ENCODE data around the gene LRRK1. TPM values are rescaled to one million over a fixed set of nuclear protein-coding genes. Genes with fewer than 3 reads are reported as not detected.
A peak's percentile ranks its signal among the peaks of the same experiment; 100 is the strongest.

The LRRK1 gene, protein sequence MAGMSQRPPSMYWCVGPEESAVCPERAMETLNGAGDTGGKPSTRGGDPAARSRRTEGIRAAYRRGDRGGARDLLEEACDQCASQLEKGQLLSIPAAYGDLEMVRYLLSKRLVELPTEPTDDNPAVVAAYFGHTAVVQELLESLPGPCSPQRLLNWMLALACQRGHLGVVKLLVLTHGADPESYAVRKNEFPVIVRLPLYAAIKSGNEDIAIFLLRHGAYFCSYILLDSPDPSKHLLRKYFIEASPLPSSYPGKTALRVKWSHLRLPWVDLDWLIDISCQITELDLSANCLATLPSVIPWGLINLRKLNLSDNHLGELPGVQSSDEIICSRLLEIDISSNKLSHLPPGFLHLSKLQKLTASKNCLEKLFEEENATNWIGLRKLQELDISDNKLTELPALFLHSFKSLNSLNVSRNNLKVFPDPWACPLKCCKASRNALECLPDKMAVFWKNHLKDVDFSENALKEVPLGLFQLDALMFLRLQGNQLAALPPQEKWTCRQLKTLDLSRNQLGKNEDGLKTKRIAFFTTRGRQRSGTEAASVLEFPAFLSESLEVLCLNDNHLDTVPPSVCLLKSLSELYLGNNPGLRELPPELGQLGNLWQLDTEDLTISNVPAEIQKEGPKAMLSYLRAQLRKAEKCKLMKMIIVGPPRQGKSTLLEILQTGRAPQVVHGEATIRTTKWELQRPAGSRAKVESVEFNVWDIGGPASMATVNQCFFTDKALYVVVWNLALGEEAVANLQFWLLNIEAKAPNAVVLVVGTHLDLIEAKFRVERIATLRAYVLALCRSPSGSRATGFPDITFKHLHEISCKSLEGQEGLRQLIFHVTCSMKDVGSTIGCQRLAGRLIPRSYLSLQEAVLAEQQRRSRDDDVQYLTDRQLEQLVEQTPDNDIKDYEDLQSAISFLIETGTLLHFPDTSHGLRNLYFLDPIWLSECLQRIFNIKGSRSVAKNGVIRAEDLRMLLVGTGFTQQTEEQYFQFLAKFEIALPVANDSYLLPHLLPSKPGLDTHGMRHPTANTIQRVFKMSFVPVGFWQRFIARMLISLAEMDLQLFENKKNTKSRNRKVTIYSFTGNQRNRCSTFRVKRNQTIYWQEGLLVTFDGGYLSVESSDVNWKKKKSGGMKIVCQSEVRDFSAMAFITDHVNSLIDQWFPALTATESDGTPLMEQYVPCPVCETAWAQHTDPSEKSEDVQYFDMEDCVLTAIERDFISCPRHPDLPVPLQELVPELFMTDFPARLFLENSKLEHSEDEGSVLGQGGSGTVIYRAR (N-terminal part only)
- total RNA-seq (2014; rRNA removed; shearing (Covaris generic)) (2.6 and 4.4 TPM in 2 replicates), polyA plus RNA-seq (2016; fragmentation: Nextera tagmentation; extraction: Ambion mirVana) (4.1 and 4.5 TPM in 2 replicates)
- long read RNA-seq, partial matches to known transcripts = 0 of 1 reads
- long read RNA-seq, other reads (novel, unspliced or antisense) = 1 of 1 reads

DNA sequence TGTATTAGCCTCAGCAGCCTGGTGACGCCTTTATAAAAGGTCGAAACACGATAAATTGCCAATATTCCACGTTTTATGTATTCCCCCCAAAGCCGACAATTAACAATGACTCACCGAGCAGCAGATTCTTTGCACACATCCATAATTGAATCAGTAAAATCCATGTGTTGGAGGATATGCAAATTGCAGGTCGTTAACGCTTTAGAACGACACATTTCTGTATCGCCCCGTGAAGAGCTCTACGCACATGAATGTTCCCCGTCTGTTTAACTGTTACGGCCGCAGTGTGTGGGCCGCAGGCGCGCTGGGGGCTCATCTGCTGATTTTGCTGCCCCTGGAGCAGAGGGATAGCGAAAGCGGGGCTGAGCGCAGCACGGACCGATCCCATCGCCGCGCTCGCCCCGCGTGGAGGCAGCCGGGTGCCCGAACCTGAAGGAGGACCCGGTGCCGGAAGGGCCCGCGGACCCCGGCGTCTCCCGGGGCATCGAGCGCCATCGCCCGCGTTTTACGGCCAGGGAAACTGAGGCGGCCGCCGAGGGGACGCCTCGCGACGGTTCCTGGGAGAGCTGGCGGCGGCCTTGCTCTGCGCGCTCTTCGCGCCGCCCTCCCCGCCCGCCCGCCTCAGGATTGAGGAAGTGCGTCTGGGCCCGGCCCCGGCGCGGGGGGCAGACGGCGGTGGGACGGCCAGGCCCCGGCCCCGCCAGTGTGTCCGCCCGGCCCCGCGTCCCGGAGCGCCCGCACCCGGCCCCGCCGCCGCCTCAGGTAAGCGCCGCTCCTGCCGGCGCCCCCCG, at the start of gene LRRK1:
LRRK1 (plus strand) TSS at position 668 of the 791 bp plus-strand sequence. CDS start 5,276 bp downstream, outside the sequence.
- DNase-seq (ENCODE audit: low spot score) = peak; percentile 59
- Mint-ChIP-seq H3K36me3 (ENCODE audit: low read depth) (no peaks in the 10 kb centered on the region), H3K27ac (no peak within 1 kb of the TSS), H3K4me1 (peaks cover 13% of the 10 kb centered on the region), H3K9me3 (peaks cover 2% of the 10 kb centered on the region; the same call in 2 of the 3 replicates), H3K27me3 (ENCODE audit: insufficient read depth, low read depth, poor library complexity) (peaks cover 50% of the 10 kb centered on the region), H3K4me3 (peak within 1 kb of the TSS; percentile 81)
- no peaks in the 10 kb centered on the region for H3F3A ChIP-seq (replicated peaks; ENCODE audit: low read depth)
- H3K27ac ChIP-seq (ENCODE audit: low read depth) = no peak within 1 kb of the TSS
- no peaks in the 10 kb centered on the region for H3K4me1 ChIP-seq (ENCODE audit: insufficient read depth)
- H3K79me2 ChIP-seq (replicated peaks; ENCODE audit: insufficient read depth) = no peaks in the 10 kb centered on the region
- peak within 1 kb of the TSS; percentile 74 for H3K4me3 ChIP-seq
- H3K9me2 ChIP-seq (ENCODE audit: insufficient read depth) = no peaks in the 10 kb centered on the region
- peak within 1 kb of the TSS; percentile 88 for H3K4me2 ChIP-seq
- peak; percentile 50 for ATAC-seq
- no peaks in the 10 kb centered on the region for H3K36me3 ChIP-seq (ENCODE audit: insufficient read depth)
- H3K27me3 ChIP-seq (ENCODE audit: insufficient read depth) = peaks cover 67% of the 10 kb centered on the region
- H4K20me1 ChIP-seq (replicated peaks; ENCODE audit: insufficient read depth) = no peaks in the 10 kb centered on the region
- peak within 1 kb of the TSS; percentile 99 for H2AFZ ChIP-seq
- no peak for TF ChIP-seq NANOG (IDR thresholded peaks at IDR 0.05; ENCODE audit: borderline replicate concordance)
- TF ChIP-seq, protein P1, sequence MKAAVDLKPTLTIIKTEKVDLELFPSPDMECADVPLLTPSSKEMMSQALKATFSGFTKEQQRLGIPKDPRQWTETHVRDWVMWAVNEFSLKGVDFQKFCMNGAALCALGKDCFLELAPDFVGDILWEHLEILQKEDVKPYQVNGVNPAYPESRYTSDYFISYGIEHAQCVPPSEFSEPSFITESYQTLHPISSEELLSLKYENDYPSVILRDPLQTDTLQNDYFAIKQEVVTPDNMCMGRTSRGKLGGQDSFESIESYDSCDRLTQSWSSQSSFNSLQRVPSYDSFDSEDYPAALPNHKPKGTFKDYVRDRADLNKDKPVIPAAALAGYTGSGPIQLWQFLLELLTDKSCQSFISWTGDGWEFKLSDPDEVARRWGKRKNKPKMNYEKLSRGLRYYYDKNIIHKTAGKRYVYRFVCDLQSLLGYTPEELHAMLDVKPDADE (IDR thresholded peaks at IDR 0.05) = no peak
- TF ChIP-seq CREB1 (CRISPR knock-in tag; IDR thresholded peaks at IDR 0.05; ENCODE audit: low read depth) = no peak
- no peak for TF ChIP-seq POLR2AphosphoS5 (IDR thresholded peaks at IDR 0.05; ENCODE audit: low read depth)
- no peak for TF ChIP-seq JUNB (IDR thresholded peaks at IDR 0.05; ENCODE audit: unreplicated experiment)
- TF ChIP-seq EZH2phosphoT487 (IDR thresholded peaks at IDR 0.05; ENCODE audit: unreplicated experiment) = peak; percentile 60
- TF ChIP-seq ZNF331 (CRISPR knock-in tag; IDR thresholded peaks at IDR 0.05; ENCODE audit: low read depth) = no peak
- TF ChIP-seq, protein P2, sequence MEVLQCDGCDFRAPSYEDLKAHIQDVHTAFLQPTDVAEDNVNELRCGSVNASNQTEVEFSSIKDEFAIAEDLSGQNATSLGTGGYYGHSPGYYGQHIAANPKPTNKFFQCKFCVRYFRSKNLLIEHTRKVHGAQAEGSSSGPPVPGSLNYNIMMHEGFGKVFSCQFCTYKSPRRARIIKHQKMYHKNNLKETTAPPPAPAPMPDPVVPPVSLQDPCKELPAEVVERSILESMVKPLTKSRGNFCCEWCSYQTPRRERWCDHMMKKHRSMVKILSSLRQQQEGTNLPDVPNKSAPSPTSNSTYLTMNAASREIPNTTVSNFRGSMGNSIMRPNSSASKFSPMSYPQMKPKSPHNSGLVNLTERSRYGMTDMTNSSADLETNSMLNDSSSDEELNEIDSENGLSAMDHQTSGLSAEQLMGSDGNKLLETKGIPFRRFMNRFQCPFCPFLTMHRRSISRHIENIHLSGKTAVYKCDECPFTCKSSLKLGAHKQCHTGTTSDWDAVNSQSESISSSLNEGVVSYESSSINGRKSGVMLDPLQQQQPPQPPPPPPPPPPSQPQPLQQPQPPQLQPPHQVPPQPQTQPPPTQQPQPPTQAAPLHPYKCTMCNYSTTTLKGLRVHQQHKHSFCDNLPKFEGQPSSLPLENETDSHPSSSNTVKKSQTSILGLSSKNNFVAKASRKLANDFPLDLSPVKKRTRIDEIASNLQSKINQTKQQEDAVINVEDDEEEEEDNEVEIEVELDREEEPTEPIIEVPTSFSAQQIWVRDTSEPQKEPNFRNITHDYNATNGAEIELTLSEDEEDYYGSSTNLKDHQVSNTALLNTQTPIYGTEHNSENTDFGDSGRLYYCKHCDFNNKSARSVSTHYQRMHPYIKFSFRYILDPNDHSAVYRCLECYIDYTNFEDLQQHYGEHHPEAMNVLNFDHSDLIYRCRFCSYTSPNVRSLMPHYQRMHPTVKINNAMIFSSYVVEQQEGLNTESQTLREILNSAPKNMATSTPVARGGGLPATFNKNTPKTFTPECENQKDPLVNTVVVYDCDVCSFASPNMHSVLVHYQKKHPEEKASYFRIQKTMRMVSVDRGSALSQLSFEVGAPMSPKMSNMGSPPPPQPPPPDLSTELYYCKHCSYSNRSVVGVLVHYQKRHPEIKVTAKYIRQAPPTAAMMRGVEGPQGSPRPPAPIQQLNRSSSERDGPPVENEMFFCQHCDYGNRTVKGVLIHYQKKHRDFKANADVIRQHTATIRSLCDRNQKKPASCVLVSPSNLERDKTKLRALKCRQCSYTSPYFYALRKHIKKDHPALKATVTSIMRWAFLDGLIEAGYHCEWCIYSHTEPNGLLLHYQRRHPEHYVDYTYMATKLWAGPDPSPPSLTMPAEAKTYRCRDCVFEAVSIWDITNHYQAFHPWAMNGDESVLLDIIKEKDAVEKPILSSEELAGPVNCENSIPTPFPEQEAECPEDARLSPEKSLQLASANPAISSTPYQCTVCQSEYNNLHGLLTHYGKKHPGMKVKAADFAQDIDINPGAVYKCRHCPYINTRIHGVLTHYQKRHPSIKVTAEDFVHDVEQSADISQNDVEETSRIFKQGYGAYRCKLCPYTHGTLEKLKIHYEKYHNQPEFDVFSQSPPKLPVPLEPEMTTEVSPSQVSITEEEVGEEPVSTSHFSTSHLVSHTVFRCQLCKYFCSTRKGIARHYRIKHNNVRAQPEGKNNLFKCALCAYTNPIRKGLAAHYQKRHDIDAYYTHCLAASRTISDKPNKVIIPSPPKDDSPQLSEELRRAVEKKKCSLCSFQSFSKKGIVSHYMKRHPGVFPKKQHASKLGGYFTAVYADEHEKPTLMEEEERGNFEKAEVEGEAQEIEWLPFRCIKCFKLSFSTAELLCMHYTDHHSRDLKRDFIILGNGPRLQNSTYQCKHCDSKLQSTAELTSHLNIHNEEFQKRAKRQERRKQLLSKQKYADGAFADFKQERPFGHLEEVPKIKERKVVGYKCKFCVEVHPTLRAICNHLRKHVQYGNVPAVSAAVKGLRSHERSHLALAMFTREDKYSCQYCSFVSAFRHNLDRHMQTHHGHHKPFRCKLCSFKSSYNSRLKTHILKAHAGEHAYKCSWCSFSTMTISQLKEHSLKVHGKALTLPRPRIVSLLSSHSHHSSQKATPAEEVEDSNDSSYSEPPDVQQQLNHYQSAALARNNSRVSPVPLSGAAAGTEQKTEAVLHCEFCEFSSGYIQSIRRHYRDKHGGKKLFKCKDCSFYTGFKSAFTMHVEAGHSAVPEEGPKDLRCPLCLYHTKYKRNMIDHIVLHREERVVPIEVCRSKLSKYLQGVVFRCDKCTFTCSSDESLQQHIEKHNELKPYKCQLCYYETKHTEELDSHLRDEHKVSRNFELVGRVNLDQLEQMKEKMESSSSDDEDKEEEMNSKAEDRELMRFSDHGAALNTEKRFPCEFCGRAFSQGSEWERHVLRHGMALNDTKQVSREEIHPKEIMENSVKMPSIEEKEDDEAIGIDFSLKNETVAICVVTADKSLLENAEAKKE (CRISPR knock-in tag; IDR thresholded peaks at IDR 0.05) = no peak
- TF ChIP-seq, protein P3, sequence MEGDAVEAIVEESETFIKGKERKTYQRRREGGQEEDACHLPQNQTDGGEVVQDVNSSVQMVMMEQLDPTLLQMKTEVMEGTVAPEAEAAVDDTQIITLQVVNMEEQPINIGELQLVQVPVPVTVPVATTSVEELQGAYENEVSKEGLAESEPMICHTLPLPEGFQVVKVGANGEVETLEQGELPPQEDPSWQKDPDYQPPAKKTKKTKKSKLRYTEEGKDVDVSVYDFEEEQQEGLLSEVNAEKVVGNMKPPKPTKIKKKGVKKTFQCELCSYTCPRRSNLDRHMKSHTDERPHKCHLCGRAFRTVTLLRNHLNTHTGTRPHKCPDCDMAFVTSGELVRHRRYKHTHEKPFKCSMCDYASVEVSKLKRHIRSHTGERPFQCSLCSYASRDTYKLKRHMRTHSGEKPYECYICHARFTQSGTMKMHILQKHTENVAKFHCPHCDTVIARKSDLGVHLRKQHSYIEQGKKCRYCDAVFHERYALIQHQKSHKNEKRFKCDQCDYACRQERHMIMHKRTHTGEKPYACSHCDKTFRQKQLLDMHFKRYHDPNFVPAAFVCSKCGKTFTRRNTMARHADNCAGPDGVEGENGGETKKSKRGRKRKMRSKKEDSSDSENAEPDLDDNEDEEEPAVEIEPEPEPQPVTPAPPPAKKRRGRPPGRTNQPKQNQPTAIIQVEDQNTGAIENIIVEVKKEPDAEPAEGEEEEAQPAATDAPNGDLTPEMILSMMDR (conservative IDR thresholded peaks at IDR 0.05; ENCODE audit: low read depth in 2 of 2) = no peak
- no peak for TF ChIP-seq STAT1 (IDR thresholded peaks at IDR 0.05; ENCODE audit: unreplicated experiment)
- TF ChIP-seq EZH2 (IDR thresholded peaks at IDR 0.05; ENCODE audit: low read depth, unreplicated experiment) = peak; percentile 97
- TF ChIP-seq ZNF114 (CRISPR knock-in tag; IDR thresholded peaks at IDR 0.05) = no peak

Data from GM23338 (cell line).